Vein endothelial cell (primary cell): Measurements from ENCODE around the gene TRAK2. TPM values are rescaled to one million over a fixed set of nuclear protein-coding genes. Genes with fewer than 3 reads are reported as not detected.

Experiments
- small RNA-seq: library from RNA; depleted of rRNA; stranded (forward); fragments of <200 nt; gene quantifications from one replicate; pipeline ENCODE3, GENCODE V24; 2012
- total RNA-seq: library from RNA; depleted of rRNA; stranded (reverse); fragments of >200 nt; gene quantifications from 2 replicates; pipeline ENCODE4 v1.2.3, GENCODE V29; 2012

TRAK2 gene, protein sequence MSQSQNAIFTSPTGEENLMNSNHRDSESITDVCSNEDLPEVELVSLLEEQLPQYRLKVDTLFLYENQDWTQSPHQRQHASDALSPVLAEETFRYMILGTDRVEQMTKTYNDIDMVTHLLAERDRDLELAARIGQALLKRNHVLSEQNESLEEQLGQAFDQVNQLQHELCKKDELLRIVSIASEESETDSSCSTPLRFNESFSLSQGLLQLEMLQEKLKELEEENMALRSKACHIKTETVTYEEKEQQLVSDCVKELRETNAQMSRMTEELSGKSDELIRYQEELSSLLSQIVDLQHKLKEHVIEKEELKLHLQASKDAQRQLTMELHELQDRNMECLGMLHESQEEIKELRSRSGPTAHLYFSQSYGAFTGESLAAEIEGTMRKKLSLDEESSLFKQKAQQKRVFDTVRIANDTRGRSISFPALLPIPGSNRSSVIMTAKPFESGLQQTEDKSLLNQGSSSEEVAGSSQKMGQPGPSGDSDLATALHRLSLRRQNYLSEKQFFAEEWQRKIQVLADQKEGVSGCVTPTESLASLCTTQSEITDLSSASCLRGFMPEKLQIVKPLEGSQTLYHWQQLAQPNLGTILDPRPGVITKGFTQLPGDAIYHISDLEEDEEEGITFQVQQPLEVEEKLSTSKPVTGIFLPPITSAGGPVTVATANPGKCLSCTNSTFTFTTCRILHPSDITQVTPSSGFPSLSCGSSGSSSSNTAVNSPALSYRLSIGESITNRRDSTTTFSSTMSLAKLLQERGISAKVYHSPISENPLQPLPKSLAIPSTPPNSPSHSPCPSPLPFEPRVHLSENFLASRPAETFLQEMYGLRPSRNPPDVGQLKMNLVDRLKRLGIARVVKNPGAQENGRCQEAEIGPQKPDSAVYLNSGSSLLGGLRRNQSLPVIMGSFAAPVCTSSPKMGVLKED
- total RNA-seq: 34.6 and 38.9 TPM in 2 replicates

DNA sequence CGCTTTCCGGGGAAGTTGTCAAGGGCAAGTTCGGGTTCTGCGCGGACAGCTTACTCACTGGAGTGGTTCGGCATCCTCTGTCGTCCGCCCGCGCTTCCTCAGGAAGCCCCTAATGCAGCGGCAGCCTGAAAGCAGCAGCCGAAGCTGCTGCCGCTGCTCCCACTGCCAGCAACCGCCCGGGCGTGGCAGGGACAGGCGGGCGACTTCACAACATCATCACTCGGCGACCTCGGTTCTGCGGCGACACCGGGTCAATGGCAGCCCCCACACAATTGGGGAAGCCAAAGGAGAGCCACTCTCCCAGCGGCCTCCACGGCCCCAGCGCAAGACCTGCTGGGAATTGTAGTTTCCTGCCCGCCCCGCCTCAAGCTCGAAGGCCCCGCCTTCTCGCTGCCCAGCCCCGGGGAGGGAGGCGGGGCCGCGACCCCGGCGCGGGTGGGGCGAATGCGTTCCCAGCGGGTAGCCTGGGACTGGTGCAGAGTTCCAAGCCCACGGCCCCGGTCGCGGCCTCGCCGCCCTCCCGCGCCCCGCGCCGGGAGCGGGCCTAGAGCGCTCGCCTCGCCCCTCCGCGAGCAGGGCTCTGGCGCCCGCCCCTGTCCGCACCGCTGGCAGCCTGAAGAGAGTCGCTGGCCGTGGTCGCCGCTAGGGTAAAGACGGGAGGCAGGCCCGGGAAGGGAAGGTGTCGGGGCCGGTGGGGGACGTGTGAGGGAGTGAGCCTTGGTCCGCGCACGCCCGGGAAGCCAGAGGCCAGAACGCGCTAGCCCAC, at the start of gene TRAK2, which contains the start of gene STRADB:
TSS of gene TRAK2 (minus strand) at position 167 of the 766 bp plus-strand sequence. CDS start 30,951 bp downstream, outside the sequence.
TSS of gene STRADB (plus strand) at position 449 of the 766 bp plus-strand sequence. CDS start 3,101 bp downstream, outside the sequence.

DNA sequence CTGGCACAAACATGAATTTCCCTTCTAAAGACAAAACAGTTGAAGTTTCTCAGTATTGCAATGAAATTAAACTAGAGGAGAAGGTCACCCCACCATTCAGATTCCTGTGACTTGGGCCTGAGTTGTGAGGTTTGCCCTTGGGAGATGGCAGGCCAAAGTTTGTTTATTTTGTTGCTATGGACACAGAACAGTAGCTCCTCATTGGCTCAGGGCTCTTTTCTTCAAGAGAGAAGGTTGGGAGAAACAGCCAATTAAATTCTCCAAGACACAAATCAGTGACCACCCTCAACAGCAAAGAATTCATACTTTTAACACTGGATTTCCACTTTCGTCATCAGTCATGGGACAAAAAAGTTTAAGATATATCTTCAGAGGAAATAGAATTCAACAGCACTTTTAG, 94.0 kb downstream of the TRAK2 start, which contains the start of gene FLACC1:
TSS of gene FLACC1 (minus strand) at position 125 of the 400 bp plus-strand sequence. CDS start 5,941 bp downstream, outside the sequence.

Small RNA genes lying within 50 kb of the gene (small RNA-seq; reads per million reads assigned to genes)
- gene RF00019: not detected

Other genes with a start within 250 kb of the TRAK2 start
- gene CASP8, start 190.9 kb downstream of the TRAK2 start, total RNA-seq: 6.2 and 7.5 TPM in 2 replicates
- gene FLACC1, start 94.1 kb downstream of the TRAK2 start, total RNA-seq: 0.65 and 1.1 TPM in 2 replicates
- gene STRADB, start 282 bp upstream of the TRAK2 start, total RNA-seq: 20.3 and 22.5 TPM in 2 replicates
- 38.3 and 44.4 TPM in 2 replicates for gene TMEM237, start 192.0 kb upstream of the TRAK2 start, total RNA-seq
- 7.5 and 17.1 TPM in 2 replicates for gene MPP4, start 247.2 kb upstream of the TRAK2 start, total RNA-seq